Skeletal muscle satellite cell (primary cell): ENCODE results near the gene SLC2A9.
"Not testable (repeated sequence)": the region's sequence is repeated elsewhere in the genome, so short reads cannot be mapped to it uniquely, and the experiment has no call there.

Experiments
- H3K27me3 ChIP-seq: 2 replicates; pipeline ENCODE4 v1.7.0; 2013; ENCODE audit warnings: low read length; ENCODE audit not compliant: control insufficient read depth, insufficient read depth
- H3K36me3 ChIP-seq: 2 replicates; pipeline ENCODE4 v1.7.0; 2013; ENCODE audit warnings: mild to moderate bottlenecking, control low read depth, low read length; ENCODE audit not compliant: insufficient read depth
- H3K4me1 ChIP-seq: 2 replicates; pipeline ENCODE4 v1.7.0; 2013; ENCODE audit warnings: low read length; ENCODE audit not compliant: control insufficient read depth, insufficient read depth
- H3K4me2 ChIP-seq: 2 replicates; pipeline ENCODE4 v1.7.0; 2013; ENCODE audit warnings: mild to moderate bottlenecking, low read length
- H3K4me3 ChIP-seq: 2 replicates; pipeline ENCODE4 v1.7.0; 2013; ENCODE audit warnings: low read length
- H3K9ac ChIP-seq: 2 replicates; pipeline ENCODE4 v1.7.0; 2013; ENCODE audit warnings: mild to moderate bottlenecking, low read depth, low read length, moderate library complexity
- H3K9me3 ChIP-seq: replicated peaks from 2 replicates; pipeline ENCODE4 v1.7.0; 2013; ENCODE audit warnings: mild to moderate bottlenecking, control low read depth, low read length

Gene SLC2A9

GRCh38 chr4:9812501-9813340 lies 208.6 kb downstream of the SLC2A9 start:
- H3K36me3 ChIP-seq, result no peaks in the 10 kb centered on the region
- no peaks in the 10 kb centered on the region for H3K9me3 ChIP-seq
- no peaks in the 10 kb centered on the region for H3K27me3 ChIP-seq
- no peaks in the 10 kb centered on the region for H3K4me1 ChIP-seq
- H3K9ac ChIP-seq, result no peak overlapping the region
- H3K4me3 ChIP-seq, result no peak overlapping the region
- no peak overlapping the region for H3K4me2 ChIP-seq

GRCh38 chr4:9811806-9812205 lies 209.5 kb downstream of the SLC2A9 start:
- Histone ChIP-seq H3K27me3 (no peaks in the 10 kb centered on the region), H3K4me3 (no peak overlapping the region), H3K36me3 (no peaks in the 10 kb centered on the region)

GRCh38 chr4:9808077-9808476 lies 213.2 kb downstream of the SLC2A9 start:
- no peaks in the 10 kb centered on the region for H3K36me3 ChIP-seq
- H3K9ac ChIP-seq, result no peak overlapping the region
- no peak overlapping the region for H3K4me3 ChIP-seq
- no peaks in the 10 kb centered on the region for H3K9me3 ChIP-seq
- H3K4me1 ChIP-seq, result no peaks in the 10 kb centered on the region
- no peak overlapping the region for H3K4me2 ChIP-seq
- H3K27me3 ChIP-seq, result no peaks in the 10 kb centered on the region

More at GRCh38 chr4:9811806-9812205, 209.5 kb downstream of the SLC2A9 start:
- H3K9me3 ChIP-seq, result no peaks in the 10 kb centered on the region
- H3K4me1 ChIP-seq, result no peaks in the 10 kb centered on the region
- H3K9ac ChIP-seq, result no peak overlapping the region
- H3K4me2 ChIP-seq, result no peak overlapping the region

- Histone ChIP-seq H3K9ac (no peak overlapping the region), H3K4me1 (no peaks in the 10 kb centered on the region), H3K9me3 (no peaks in the 10 kb centered on the region), H3K27me3 (no peaks in the 10 kb centered on the region), H3K36me3 (no peaks in the 10 kb centered on the region), H3K4me2 (no peak overlapping the region), H3K4me3 (no peak overlapping the region)
Observed at GRCh38 chr4:9804918-9805317, 216.4 kb downstream of the SLC2A9 start.

- H3K4me1 ChIP-seq, result no peaks in the 10 kb centered on the region
- H3K4me2 ChIP-seq, result no peak overlapping the region
- H3K27me3 ChIP-seq, result no peaks in the 10 kb centered on the region
- no peaks in the 10 kb centered on the region for H3K9me3 ChIP-seq
- no peaks in the 10 kb centered on the region for H3K36me3 ChIP-seq
- no peak overlapping the region for H3K9ac ChIP-seq
- no peak overlapping the region for H3K4me3 ChIP-seq
Observed at GRCh38 chr4:9800848-9801247, 220.4 kb downstream of the SLC2A9 start.

- H3K9ac ChIP-seq, H3K27me3 ChIP-seq, H3K36me3 ChIP-seq, H3K4me1 ChIP-seq, H3K4me3 ChIP-seq, H3K4me2 ChIP-seq, H3K9me3 ChIP-seq: not testable (repeated sequence)
Observed at GRCh38 chr4:9796641-9797040, 224.7 kb downstream of the SLC2A9 start.

GRCh38 chr4:9792381-9792780 lies 228.9 kb downstream of the SLC2A9 start:
- H3K9me3 ChIP-seq, result no peaks in the 10 kb centered on the region
- H3K4me2 ChIP-seq, result no peak overlapping the region
- H3K4me1 ChIP-seq, result no peaks in the 10 kb centered on the region
- H3K9ac ChIP-seq, result no peak overlapping the region
- H3K27me3 ChIP-seq, result no peaks in the 10 kb centered on the region
- no peaks in the 10 kb centered on the region for H3K36me3 ChIP-seq
- H3K4me3 ChIP-seq, result no peak overlapping the region

- not testable (repeated sequence) for H3K36me3 ChIP-seq, H3K4me3 ChIP-seq, H3K4me2 ChIP-seq, H3K27me3 ChIP-seq, H3K9me3 ChIP-seq, H3K9ac ChIP-seq, H3K4me1 ChIP-seq
Observed at GRCh38 chr4:9785891-9786290, 235.4 kb downstream of the SLC2A9 start.

GRCh38 chr4:9782136-9782436 lies 239.2 kb downstream of the SLC2A9 start:
- no peak overlapping the region for H3K4me3 ChIP-seq
- H3K9ac ChIP-seq, result no peak overlapping the region
- H3K27me3 ChIP-seq, result no peaks in the 10 kb centered on the region
- H3K4me1 ChIP-seq, result no peaks in the 10 kb centered on the region
- H3K9me3 ChIP-seq, result no peaks in the 10 kb centered on the region
- H3K36me3 ChIP-seq, result no peaks in the 10 kb centered on the region
- no peak overlapping the region for H3K4me2 ChIP-seq

GRCh38 chr4:9781343-9782135 lies 239.8 kb downstream of the SLC2A9 start, which contains the start of gene DRD5:
DRD5 (plus strand) TSS chr4:9781634; CDS start chr4:9782030, 396 bp downstream.
- Histone ChIP-seq H3K36me3 (no peaks in the 10 kb centered on the region), H3K4me3 (no peak within 1 kb of the TSS), H3K4me1 (no peaks in the 10 kb centered on the region), H3K4me2 (no peak within 1 kb of the TSS), H3K9me3 (no peaks in the 10 kb centered on the region), H3K27me3 (no peaks in the 10 kb centered on the region), H3K9ac (no peak within 1 kb of the TSS)
